ENCODE measurements around the gene BCL7B.

DNA sequence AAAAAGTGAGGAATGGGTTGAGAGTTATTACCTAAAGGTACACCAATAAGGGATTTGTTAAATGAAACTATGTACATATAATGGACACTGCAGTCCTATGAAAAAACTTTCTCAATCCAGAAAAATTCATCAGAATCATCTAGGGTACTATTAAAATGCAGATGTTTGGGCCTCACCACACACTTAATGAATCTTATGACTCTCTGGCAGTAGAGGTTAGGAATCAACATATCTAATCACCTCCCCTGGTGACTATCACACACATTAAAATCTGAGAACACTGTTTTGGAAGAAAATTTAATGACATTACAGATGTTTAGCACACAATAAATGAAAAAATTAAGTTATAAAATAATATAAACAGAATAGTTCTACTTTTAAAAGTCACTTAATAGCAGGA, 67.5 kb downstream of the BCL7B start:
- TF ChIP-seq POLR2A (IDR thresholded peaks at IDR 0.05): no peak
- TF ChIP-seq, protein P1, sequence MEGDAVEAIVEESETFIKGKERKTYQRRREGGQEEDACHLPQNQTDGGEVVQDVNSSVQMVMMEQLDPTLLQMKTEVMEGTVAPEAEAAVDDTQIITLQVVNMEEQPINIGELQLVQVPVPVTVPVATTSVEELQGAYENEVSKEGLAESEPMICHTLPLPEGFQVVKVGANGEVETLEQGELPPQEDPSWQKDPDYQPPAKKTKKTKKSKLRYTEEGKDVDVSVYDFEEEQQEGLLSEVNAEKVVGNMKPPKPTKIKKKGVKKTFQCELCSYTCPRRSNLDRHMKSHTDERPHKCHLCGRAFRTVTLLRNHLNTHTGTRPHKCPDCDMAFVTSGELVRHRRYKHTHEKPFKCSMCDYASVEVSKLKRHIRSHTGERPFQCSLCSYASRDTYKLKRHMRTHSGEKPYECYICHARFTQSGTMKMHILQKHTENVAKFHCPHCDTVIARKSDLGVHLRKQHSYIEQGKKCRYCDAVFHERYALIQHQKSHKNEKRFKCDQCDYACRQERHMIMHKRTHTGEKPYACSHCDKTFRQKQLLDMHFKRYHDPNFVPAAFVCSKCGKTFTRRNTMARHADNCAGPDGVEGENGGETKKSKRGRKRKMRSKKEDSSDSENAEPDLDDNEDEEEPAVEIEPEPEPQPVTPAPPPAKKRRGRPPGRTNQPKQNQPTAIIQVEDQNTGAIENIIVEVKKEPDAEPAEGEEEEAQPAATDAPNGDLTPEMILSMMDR (IDR thresholded peaks at IDR 0.05): no peak
- TF ChIP-seq EP300 (IDR thresholded peaks at IDR 0.05): no peak

Measured in ovary (tissue), 3 donors.